Measurements from ENCODE around the gene AGA. TPM values are rescaled to one million over a fixed set of nuclear protein-coding genes. Genes with fewer than 3 reads are reported as not detected.
A peak's percentile ranks its signal among the peaks of the same experiment; 100 is the strongest.

Gene AGA
- total and polyA plus RNA-seq, 2 of the 13 experiments (the other 11 are each of a cell fraction or from before 2014, with no cell fraction given) = 21.9 to 22.3 TPM

GRCh38 chr4:177441803-177442622 lies at the start of gene AGA (continued):
- no peak for TF ChIP-seq ZNF224 (CRISPR knock-in tag; IDR thresholded peaks at IDR 0.05)
- TF ChIP-seq ZNF674 (CRISPR knock-in tag; IDR thresholded peaks at IDR 0.05; ENCODE audit: low read depth) = no peak
- no peak for TF ChIP-seq JDP2 (CRISPR knock-in tag; IDR thresholded peaks at IDR 0.05; ENCODE audit: borderline replicate concordance)
- no peak for TF ChIP-seq NFYC (CRISPR knock-in tag; IDR thresholded peaks at IDR 0.05)
- TF ChIP-seq ZSCAN29 (CRISPR knock-in tag; conservative IDR thresholded peaks at IDR 0.05) = 0 out of 2 replicates have a peak, but pooled peaks have one; percentile 63
- TF ChIP-seq ATM (IDR thresholded peaks at IDR 0.05; ENCODE audit: borderline replicate concordance) = no peak
- peak; percentile 82 for TF ChIP-seq ZHX1 (CRISPR knock-in tag; IDR thresholded peaks at IDR 0.05; ENCODE audit: low read depth)
- peak; percentile 38; the same call in 1 of the 2 replicates for TF ChIP-seq ZBTB43 (CRISPR knock-in tag; conservative IDR thresholded peaks at IDR 0.05)
- peak; percentile 69; the same call in 1 of the 2 replicates for TF ChIP-seq ZNF501 (CRISPR knock-in tag; IDR thresholded peaks at IDR 0.05)
- no peak for TF ChIP-seq LCORL (IDR thresholded peaks at IDR 0.05)
- peak; percentile 67 for TF ChIP-seq LCORL (CRISPR knock-in tag; IDR thresholded peaks at IDR 0.05)
- TF ChIP-seq FOXJ3 (CRISPR knock-in tag; IDR thresholded peaks at IDR 0.05; ENCODE audit: borderline replicate concordance) = peak; percentile 39; the same call in 1 of the 2 replicates
- peak; percentile 27; the same call in 1 of the 2 replicates for TF ChIP-seq ZNF703 (CRISPR knock-in tag; IDR thresholded peaks at IDR 0.05; ENCODE audit: borderline replicate concordance)
- no peak for TF ChIP-seq ZNF337 (CRISPR knock-in tag; IDR thresholded peaks at IDR 0.05; ENCODE audit: borderline replicate concordance, low read depth)
- peak; percentile 60; the same call in 1 of the 2 replicates for TF ChIP-seq ZBTB34 (CRISPR knock-in tag; IDR thresholded peaks at IDR 0.05)
- peak in 1 of 2 experiments; percentile 56; a peak in 1 of 4 replicates for TF ChIP-seq KLF16 (CRISPR knock-in tag; IDR thresholded peaks at IDR 0.05)
- peak; percentile 72 for TF ChIP-seq PATZ1 (CRISPR knock-in tag; IDR thresholded peaks at IDR 0.05)
- peak; percentile 75; the same call in 1 of the 2 replicates for TF ChIP-seq TIGD3 (CRISPR knock-in tag; IDR thresholded peaks at IDR 0.05; ENCODE audit: borderline replicate concordance)
- TF ChIP-seq ZNF850 (CRISPR knock-in tag; conservative IDR thresholded peaks at IDR 0.05) = 0 out of 2 replicates have a peak, but pooled peaks have one; percentile 66
- TF ChIP-seq RFX3 (CRISPR knock-in tag; IDR thresholded peaks at IDR 0.05) = no peak

Measured in HepG2 (cell line).